ENCODE results near the gene KLK15.

The KLK15 gene

GRCh38 chr19:50832666-50833065 lies 708 bp downstream of the KLK15 start:
- Histone ChIP-seq H3K27me3 (ENCODE audit: insufficient read depth, low read length) (peaks cover 10% of the 10 kb centered on the region), H3K79me2 (ENCODE audit: control insufficient read depth, insufficient read depth, low read length, unreplicated experiment) (no peaks in the 10 kb centered on the region), H2AFZ (ENCODE audit: low read length, unreplicated experiment) (no peak overlapping the region), H3K4me3 (ENCODE audit: low read depth, low read length) (no peak overlapping the region), H3K27ac (ENCODE audit: low read depth, low read length) (no peak overlapping the region), H3K4me1 (ENCODE audit: control insufficient read depth, insufficient read depth, low read length, unreplicated experiment) (no peaks in the 10 kb centered on the region), H3K36me3 (ENCODE audit: insufficient read depth, low read length) (no peaks in the 10 kb centered on the region)

- no peaks in the 10 kb centered on the region for H3K79me2 ChIP-seq (ENCODE audit: control insufficient read depth, insufficient read depth, low read length, unreplicated experiment)
- H3K36me3 ChIP-seq (ENCODE audit: insufficient read depth, low read length): no peaks in the 10 kb centered on the region
- H3K27me3 ChIP-seq (ENCODE audit: insufficient read depth, low read length): peaks cover 2% of the 10 kb centered on the region; the same call in 1 of the 2 replicates
- H3K27ac ChIP-seq (ENCODE audit: low read depth, low read length): no peak overlapping the region
- no peaks in the 10 kb centered on the region for H3K4me1 ChIP-seq (ENCODE audit: control insufficient read depth, insufficient read depth, low read length, unreplicated experiment)
- no peak overlapping the region for H2AFZ ChIP-seq (ENCODE audit: low read length, unreplicated experiment)
- no peak overlapping the region for H3K4me3 ChIP-seq (ENCODE audit: low read depth, low read length)
These were observed 2.4 kb downstream of the KLK15 start for GRCh38 chr19:50831026-50831396.

GRCh38 chr19:50830266-50831025 lies 2.9 kb downstream of the KLK15 start:
- Histone ChIP-seq H3K36me3 (ENCODE audit: insufficient read depth, low read length) (no peaks in the 10 kb centered on the region), H2AFZ (ENCODE audit: low read length, unreplicated experiment) (no peak overlapping the region), H3K27me3 (ENCODE audit: insufficient read depth, low read length) (peaks cover 5% of the 10 kb centered on the region; the same call in 1 of the 2 replicates), H3K79me2 (ENCODE audit: control insufficient read depth, insufficient read depth, low read length, unreplicated experiment) (no peaks in the 10 kb centered on the region), H3K27ac (ENCODE audit: low read depth, low read length) (no peak overlapping the region), H3K4me1 (ENCODE audit: control insufficient read depth, insufficient read depth, low read length, unreplicated experiment) (no peaks in the 10 kb centered on the region), H3K4me3 (ENCODE audit: low read depth, low read length) (no peak overlapping the region)

GRCh38 chr19:50829801-50830200 lies 3.6 kb downstream of the KLK15 start:
- no peak overlapping the region for H3K27ac ChIP-seq (ENCODE audit: low read depth, low read length)
- H3K4me1 ChIP-seq (ENCODE audit: control insufficient read depth, insufficient read depth, low read length, unreplicated experiment): no peaks in the 10 kb centered on the region
- peaks cover 8% of the 10 kb centered on the region; the same call in 1 of the 2 replicates for H3K27me3 ChIP-seq (ENCODE audit: insufficient read depth, low read length)
- no peak overlapping the region for H2AFZ ChIP-seq (ENCODE audit: low read length, unreplicated experiment)
- H3K4me3 ChIP-seq (ENCODE audit: low read depth, low read length): no peak overlapping the region
- no peaks in the 10 kb centered on the region for H3K36me3 ChIP-seq (ENCODE audit: insufficient read depth, low read length)
- H3K79me2 ChIP-seq (ENCODE audit: control insufficient read depth, insufficient read depth, low read length, unreplicated experiment): no peaks in the 10 kb centered on the region

GRCh38 chr19:50827476-50827875 lies 5.9 kb downstream of the KLK15 start:
- Histone ChIP-seq H3K79me2 (ENCODE audit: control insufficient read depth, insufficient read depth, low read length, unreplicated experiment) (no peaks in the 10 kb centered on the region), H3K27me3 (ENCODE audit: insufficient read depth, low read length) (peaks cover 18% of the 10 kb centered on the region; the same call in 1 of the 2 replicates), H2AFZ (ENCODE audit: low read length, unreplicated experiment) (no peak overlapping the region), H3K27ac (ENCODE audit: low read depth, low read length) (no peak overlapping the region), H3K4me3 (ENCODE audit: low read depth, low read length) (no peak overlapping the region), H3K4me1 (ENCODE audit: control insufficient read depth, insufficient read depth, low read length, unreplicated experiment) (no peaks in the 10 kb centered on the region), H3K36me3 (ENCODE audit: insufficient read depth, low read length) (no peaks in the 10 kb centered on the region)

- Histone ChIP-seq H3K27ac (ENCODE audit: low read depth, low read length) (no peak overlapping the region), H3K4me3 (ENCODE audit: low read depth, low read length) (no peak overlapping the region), H3K36me3 (ENCODE audit: insufficient read depth, low read length) (no peaks in the 10 kb centered on the region), H3K27me3 (ENCODE audit: insufficient read depth, low read length) (peaks cover 26% of the 10 kb centered on the region), H2AFZ (ENCODE audit: low read length, unreplicated experiment) (no peak overlapping the region), H3K4me1 (ENCODE audit: control insufficient read depth, insufficient read depth, low read length, unreplicated experiment) (no peaks in the 10 kb centered on the region), H3K79me2 (ENCODE audit: control insufficient read depth, insufficient read depth, low read length, unreplicated experiment) (no peaks in the 10 kb centered on the region)
These were observed 6.7 kb downstream of the KLK15 start for GRCh38 chr19:50826492-50827240.

GRCh38 chr19:50823389-50824042 lies 9.9 kb downstream of the KLK15 start, which contains the start of gene KLK1:
KLK1 (minus strand) TSS chr19:50823787; CDS start chr19:50823748, 39 bp downstream.
- Histone ChIP-seq H2AFZ (ENCODE audit: low read length, unreplicated experiment) (no peak within 1 kb of the TSS), H3K27ac (ENCODE audit: low read depth, low read length) (no peak within 1 kb of the TSS), H3K4me3 (ENCODE audit: low read depth, low read length) (no peak within 1 kb of the TSS), H3K4me1 (ENCODE audit: control insufficient read depth, insufficient read depth, low read length, unreplicated experiment) (no peaks in the 10 kb centered on the region), H3K27me3 (ENCODE audit: insufficient read depth, low read length) (peaks cover 56% of the 10 kb centered on the region), H3K36me3 (ENCODE audit: insufficient read depth, low read length) (no peaks in the 10 kb centered on the region), H3K79me2 (ENCODE audit: control insufficient read depth, insufficient read depth, low read length, unreplicated experiment) (no peaks in the 10 kb centered on the region)

- H2AFZ ChIP-seq (ENCODE audit: low read length, unreplicated experiment): no peak overlapping the region
- H3K36me3 ChIP-seq (ENCODE audit: insufficient read depth, low read length): no peaks in the 10 kb centered on the region
- no peaks in the 10 kb centered on the region for H3K79me2 ChIP-seq (ENCODE audit: control insufficient read depth, insufficient read depth, low read length, unreplicated experiment)
- no peak overlapping the region for H3K27ac ChIP-seq (ENCODE audit: low read depth, low read length)
- peaks cover 61% of the 10 kb centered on the region for H3K27me3 ChIP-seq (ENCODE audit: insufficient read depth, low read length)
- no peak overlapping the region for H3K4me3 ChIP-seq (ENCODE audit: low read depth, low read length)
- no peaks in the 10 kb centered on the region for H3K4me1 ChIP-seq (ENCODE audit: control insufficient read depth, insufficient read depth, low read length, unreplicated experiment)
These were observed 10.6 kb downstream of the KLK15 start for GRCh38 chr19:50822661-50823208.

GRCh38 chr19:50821622-50822021 lies 11.8 kb downstream of the KLK15 start:
- H3K36me3 ChIP-seq (ENCODE audit: insufficient read depth, low read length): no peaks in the 10 kb centered on the region
- no peak overlapping the region for H3K4me3 ChIP-seq (ENCODE audit: low read depth, low read length)
- peaks cover 61% of the 10 kb centered on the region for H3K27me3 ChIP-seq (ENCODE audit: insufficient read depth, low read length)
- no peaks in the 10 kb centered on the region for H3K79me2 ChIP-seq (ENCODE audit: control insufficient read depth, insufficient read depth, low read length, unreplicated experiment)
- H3K4me1 ChIP-seq (ENCODE audit: control insufficient read depth, insufficient read depth, low read length, unreplicated experiment): no peaks in the 10 kb centered on the region
- no peak overlapping the region for H3K27ac ChIP-seq (ENCODE audit: low read depth, low read length)
- no peak overlapping the region for H2AFZ ChIP-seq (ENCODE audit: low read length, unreplicated experiment)

- no peaks in the 10 kb centered on the region for H3K4me1 ChIP-seq (ENCODE audit: control insufficient read depth, insufficient read depth, low read length, unreplicated experiment)
- no peak overlapping the region for H3K4me3 ChIP-seq (ENCODE audit: low read depth, low read length)
- no peaks in the 10 kb centered on the region for H3K79me2 ChIP-seq (ENCODE audit: control insufficient read depth, insufficient read depth, low read length, unreplicated experiment)
- no peak overlapping the region for H2AFZ ChIP-seq (ENCODE audit: low read length, unreplicated experiment)
- H3K27me3 ChIP-seq (ENCODE audit: insufficient read depth, low read length): peaks cover 63% of the 10 kb centered on the region
- H3K36me3 ChIP-seq (ENCODE audit: insufficient read depth, low read length): no peaks in the 10 kb centered on the region
- H3K27ac ChIP-seq (ENCODE audit: low read depth, low read length): no peak overlapping the region
These were observed 12.1 kb downstream of the KLK15 start for GRCh38 chr19:50821248-50821612.

All from ACC112 (cell line).